PC-3 (cell line): ENCODE measurements around the gene KLHL36.

ENCODE experiments used
- CTCF ChIP-seq: fragments of 300-600 bp; sonication (generic); conservative IDR thresholded peaks from 2 replicates; pipeline ENCODE4 v1.5.1; 2017; ENCODE audit warnings: antibody characterized with exemption, low read depth, mild to moderate bottlenecking, low read length
- EZH2 ChIP-seq: fragments of 300-600 bp; sonication (generic); IDR thresholded peaks from one replicate; pipeline ENCODE4 v1.6.1; 2017; ENCODE audit warnings: antibody characterized with exemption, mild to moderate bottlenecking, low read length; ENCODE audit not compliant: unreplicated experiment

- TF ChIP-seq CTCF (no peak), EZH2 (no peak)
Observed at GRCh38 chr16:84614968-84615813, 33.1 kb upstream of the KLHL36 start.
